ENCODE results near the gene CACNB2. TPM values are rescaled to one million over a fixed set of nuclear protein-coding genes. Genes with fewer than 3 reads are reported as not detected.
A peak's percentile ranks its signal among the peaks of the same experiment; 100 is the strongest.

CACNB2 gene
- total RNA-seq, 2 donors from 2014 or later, result 4.5 to 56.7 TPM

- no peak overlapping the region for H3K4me3 ChIP-seq
- H3K27ac ChIP-seq, result no peak overlapping the region
- no peak for DNase-seq (ENCODE audit: low spot score)
- H3K36me3 ChIP-seq, result no peaks in the 10 kb centered on the region
- no peak for TF ChIP-seq CTCF (IDR thresholded peaks at IDR 0.05)
- no peaks in the 10 kb centered on the region for H3K27me3 ChIP-seq (replicated peaks; ENCODE audit: insufficient read depth)
- H3K9me3 ChIP-seq, result no peaks in the 10 kb centered on the region
- no peaks in the 10 kb centered on the region for H3K4me1 ChIP-seq (ENCODE audit: control insufficient read depth in 1 of 2, low read depth in 2 of 2)
- ATAC-seq (ENCODE audit: insufficient number of reproducible peaks, low FRiP score, low read depth), result no peak
Observed at GRCh38 chr10:18352175-18352574, 212.0 kb downstream of the CACNB2 start.

- no peak overlapping the region for H3K27ac ChIP-seq
- H3K27me3 ChIP-seq (replicated peaks; ENCODE audit: insufficient read depth), result no peaks in the 10 kb centered on the region
- no peak for TF ChIP-seq CTCF (IDR thresholded peaks at IDR 0.05)
- H3K4me3 ChIP-seq, result no peak overlapping the region
- no peaks in the 10 kb centered on the region for H3K36me3 ChIP-seq
- H3K4me1 ChIP-seq (ENCODE audit: control insufficient read depth in 1 of 2, low read depth in 2 of 2), result peaks cover 0 to under 1% of the 10 kb centered on the region in 2 donors
- no peak for DNase-seq (ENCODE audit: low spot score)
- no peaks in the 10 kb centered on the region for H3K9me3 ChIP-seq
- no peak for ATAC-seq (ENCODE audit: insufficient number of reproducible peaks, low FRiP score, low read depth)
Observed at GRCh38 chr10:18359812-18360211, 219.6 kb downstream of the CACNB2 start.

GRCh38 chr10:18362892-18363291, 222.7 kb downstream of the CACNB2 start:
- no peak for ATAC-seq (ENCODE audit: insufficient number of reproducible peaks, low FRiP score, low read depth)
- DNase-seq (ENCODE audit: low spot score), result no peak
- no peak overlapping the region for H3K4me3 ChIP-seq
- TF ChIP-seq CTCF (IDR thresholded peaks at IDR 0.05), result no peak
- no peaks in the 10 kb centered on the region for H3K9me3 ChIP-seq
- no peaks in the 10 kb centered on the region for H3K27me3 ChIP-seq (replicated peaks; ENCODE audit: insufficient read depth)
- peaks cover 5 to 13% of the 10 kb centered on the region in 2 donors for H3K4me1 ChIP-seq (ENCODE audit: control insufficient read depth in 1 of 2, low read depth in 2 of 2)
- no peaks in the 10 kb centered on the region for H3K36me3 ChIP-seq
- no peak overlapping the region for H3K27ac ChIP-seq

GRCh38 chr10:18364987-18365775, 225.0 kb downstream of the CACNB2 start:
- H3K9me3 ChIP-seq, result no peaks in the 10 kb centered on the region

GRCh38 chr10:18367840-18368239, 227.6 kb downstream of the CACNB2 start:
- H3K27ac ChIP-seq, result no peak overlapping the region
- DNase-seq (ENCODE audit: low spot score), result no peak
- H3K4me1 ChIP-seq (ENCODE audit: control insufficient read depth in 1 of 2, low read depth in 2 of 2), result peaks cover 5 to 13% of the 10 kb centered on the region in 2 donors
- no peak for ATAC-seq (ENCODE audit: insufficient number of reproducible peaks, low FRiP score, low read depth)
- H3K9me3 ChIP-seq, result no peaks in the 10 kb centered on the region
- TF ChIP-seq CTCF (IDR thresholded peaks at IDR 0.05), result no peak
- H3K4me3 ChIP-seq, result peak overlapping the region; percentile 8
- no peaks in the 10 kb centered on the region for H3K36me3 ChIP-seq
- no peaks in the 10 kb centered on the region for H3K27me3 ChIP-seq (replicated peaks; ENCODE audit: insufficient read depth)

More at GRCh38 chr10:18364987-18365775, 225.0 kb downstream of the CACNB2 start:
- H3K36me3 ChIP-seq, result no peaks in the 10 kb centered on the region
- ATAC-seq (ENCODE audit: insufficient number of reproducible peaks, low FRiP score, low read depth) (no peak), DNase-seq (ENCODE audit: low spot score) (no peak)
- H3K4me1 ChIP-seq (ENCODE audit: control insufficient read depth in 1 of 2, low read depth in 2 of 2), result peaks cover 5 to 13% of the 10 kb centered on the region in 2 donors
- TF ChIP-seq CTCF (IDR thresholded peaks at IDR 0.05), result no peak
- H3K27me3 ChIP-seq (replicated peaks; ENCODE audit: insufficient read depth), result no peaks in the 10 kb centered on the region
- no peak overlapping the region for H3K27ac ChIP-seq
- no peak overlapping the region for H3K4me3 ChIP-seq
